SK-MEL-5 (cell line): ENCODE data around the gene REXO4. TPM values are rescaled to one million over a fixed set of nuclear protein-coding genes. Genes with fewer than 3 reads are reported as not detected.
"Not testable (repeated sequence)": the region's sequence is repeated elsewhere in the genome, so short reads cannot be mapped to it uniquely, and the experiment has no call there.

Source experiments
- DNase-seq: peaks from one replicate; pipeline ENCODE4 v3.0.0-alpha.2; 2016; ENCODE audit warnings: low read depth, low spot score
- in situ Hi-C: cut with HindIII; loops from 2 replicates; pipeline ENCODE4 v1.10.0; 2016; ENCODE audit warnings: low sequenced_read_pairs, high pct_unique_total_duplicates, low pct_unique_long_range_greater_than_20kb
- total RNA-seq: library from RNA; depleted of rRNA; stranded (reverse); fragments of >200 nt; shearing (Covaris generic); gene quantifications from 2 replicates; pipeline ENCODE4 v1.2.3, GENCODE V29; 2014

The REXO4 gene
- total RNA-seq, 1 experiment from 2014 or later, result 29.2 TPM

GRCh38 chr9:133454325-133454724, 36.5 kb upstream of the REXO4 start:
- no peak for DNase-seq
- in situ Hi-C loops, result no loop called here

DNA sequence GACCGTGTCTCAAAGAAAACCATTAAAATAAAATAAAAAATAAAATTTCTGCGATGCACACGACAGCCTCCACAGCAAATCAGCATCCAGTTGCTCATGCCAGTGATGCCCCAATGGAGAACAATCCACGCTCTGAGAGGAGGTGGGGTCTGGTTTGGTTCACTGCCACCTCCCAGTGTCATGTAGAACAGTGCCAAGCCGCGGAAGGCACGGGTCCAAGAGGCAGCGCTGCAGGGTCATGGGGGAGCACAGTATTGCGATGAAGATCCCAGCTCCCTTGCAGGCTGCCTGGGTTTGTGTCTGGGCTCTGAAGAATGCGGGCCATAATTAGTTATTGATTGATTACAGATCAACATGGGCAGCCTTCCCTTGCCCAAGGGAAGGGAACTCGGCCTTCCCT, 35.8 kb upstream of the REXO4 start:
- no peak for DNase-seq
- in situ Hi-C loops, result no loop called here

DNA sequence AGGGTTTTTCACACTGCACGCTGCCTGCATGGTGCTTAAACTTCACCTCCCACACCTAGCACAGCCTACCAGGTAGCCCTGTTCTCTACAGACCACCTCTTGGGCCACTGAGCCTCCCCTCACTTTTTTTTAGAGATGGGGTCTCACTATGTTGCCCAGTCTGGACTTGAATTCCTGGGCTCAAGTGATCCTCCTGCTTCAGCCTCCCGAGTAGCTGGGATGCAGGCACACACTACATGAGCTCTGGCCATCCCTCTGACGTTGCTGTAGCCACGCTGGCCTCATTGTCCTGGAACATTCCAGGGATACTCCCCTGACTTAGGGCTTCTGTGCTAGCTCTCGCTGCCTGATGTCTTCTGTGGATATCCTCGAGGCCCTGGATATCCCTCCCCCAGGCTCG, 34.8 kb upstream of the REXO4 start:
- in situ Hi-C loops, result no loop called here
- DNase-seq, result no peak

DNA sequence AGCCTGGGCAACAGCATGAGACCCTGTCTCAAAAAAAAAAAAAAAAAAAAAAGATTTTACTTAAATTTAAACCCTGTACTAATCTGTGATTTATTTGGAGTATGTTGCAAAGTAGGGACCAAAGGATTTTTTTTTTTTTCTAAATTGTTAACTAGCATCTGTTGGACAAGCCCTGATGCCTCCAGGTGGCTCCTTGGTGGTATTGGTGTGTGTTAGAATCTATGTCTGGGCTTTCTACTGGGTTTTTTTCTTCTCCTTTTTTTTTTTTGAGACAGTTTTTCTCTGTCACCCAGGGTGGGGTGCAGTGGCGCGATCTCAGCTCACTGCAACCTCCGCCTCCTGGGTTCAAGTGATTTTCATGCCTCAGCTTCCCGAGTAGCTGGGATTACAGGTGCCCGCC, 34.1 kb upstream of the REXO4 start:
- DNase-seq, in situ Hi-C loops: not testable (repeated sequence)

- no peak for DNase-seq
- in situ Hi-C loops, result no loop called here
Observed at GRCh38 chr9:133449760-133450159, 31.9 kb upstream of the REXO4 start.

GRCh38 chr9:133448487-133448972, 30.7 kb upstream of the REXO4 start:
- in situ Hi-C loops, result no loop called here
- DNase-seq, result no peak

DNA sequence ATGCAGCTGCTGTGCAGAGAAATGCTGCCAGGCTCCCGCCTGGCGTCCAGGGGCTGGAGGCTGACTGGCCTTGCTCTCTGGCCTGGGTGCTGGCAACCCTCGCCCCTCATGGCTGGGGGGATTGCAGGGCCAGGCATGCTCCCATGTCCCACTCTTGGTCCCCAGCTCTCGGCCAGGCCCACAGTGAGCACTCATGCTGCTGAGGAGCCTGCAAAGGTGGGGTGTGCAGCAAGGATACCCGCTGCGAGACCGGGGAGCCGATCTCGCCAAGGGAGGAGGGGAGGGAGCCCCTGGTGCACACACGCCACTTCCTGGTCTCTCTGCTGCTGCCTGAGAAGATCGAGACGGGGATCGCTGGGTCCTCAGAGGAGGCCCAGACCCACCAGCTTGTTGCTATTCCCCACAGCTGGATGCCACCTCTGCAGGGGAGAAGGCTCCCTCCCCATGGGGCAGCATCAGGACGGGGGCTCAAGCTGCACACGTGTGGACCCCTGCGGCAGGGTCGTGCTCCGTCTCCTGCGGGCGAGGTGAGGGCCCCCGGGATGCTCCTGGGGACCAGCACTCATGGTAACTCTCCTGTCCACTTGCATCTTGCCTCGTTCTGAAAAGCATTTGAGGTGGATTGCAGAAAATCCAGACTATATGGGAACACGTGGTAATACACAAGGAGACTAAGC, 27.6 kb upstream of the REXO4 start:
- no peak for DNase-seq
- in situ Hi-C loops, result no loop called here

- in situ Hi-C loops, result no loop called here
- DNase-seq, result no peak
Observed at GRCh38 chr9:133443982-133444381, 26.2 kb upstream of the REXO4 start.

GRCh38 chr9:133443248-133443647, 25.4 kb upstream of the REXO4 start:
- in situ Hi-C loops, result no loop called here
- no peak for DNase-seq

DNA sequence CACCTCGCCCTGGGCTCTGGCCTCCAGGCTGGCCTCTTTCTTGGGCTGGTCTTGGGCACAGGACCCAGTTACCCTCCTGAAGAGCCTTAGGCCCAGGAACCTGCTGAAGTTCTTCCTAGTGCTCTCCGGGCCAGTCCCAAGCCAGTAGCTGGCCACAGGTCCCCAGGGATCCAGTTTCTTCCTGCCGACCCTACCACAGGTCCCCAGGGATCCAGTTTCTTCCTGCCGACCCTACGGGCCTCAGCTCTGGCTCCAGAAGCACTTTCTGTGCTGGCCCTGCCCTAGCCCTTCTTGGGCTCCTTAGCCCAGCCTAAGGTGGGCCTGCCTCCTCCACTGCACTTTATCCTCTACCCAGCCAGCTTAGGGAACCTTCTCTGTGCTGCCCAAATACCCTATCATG, 23.8 kb upstream of the REXO4 start:
- DNase-seq, result no peak
- in situ Hi-C loops, result no loop called here

DNA sequence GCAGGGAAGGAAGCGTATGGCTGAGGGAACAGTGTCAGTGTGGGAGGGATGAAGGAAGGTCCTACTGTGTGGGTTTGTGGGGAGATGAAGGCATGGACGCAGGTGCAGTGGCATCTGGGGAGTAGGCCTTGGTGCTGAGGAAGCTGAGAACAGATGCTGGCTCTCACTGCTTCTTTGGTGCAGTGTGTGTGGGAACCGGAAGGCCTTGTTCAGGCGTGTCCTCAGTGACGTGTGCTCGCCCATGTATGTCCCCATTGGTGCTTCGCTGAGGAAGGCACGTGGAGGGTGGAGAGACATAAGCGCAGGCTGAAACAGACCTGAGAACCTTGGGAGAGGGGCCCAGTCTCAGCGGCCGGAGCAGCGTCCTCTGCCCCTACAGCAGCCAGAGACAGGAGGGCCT, 23.1 kb upstream of the REXO4 start:
- no peak for DNase-seq
- in situ Hi-C loops, result no loop called here

DNA sequence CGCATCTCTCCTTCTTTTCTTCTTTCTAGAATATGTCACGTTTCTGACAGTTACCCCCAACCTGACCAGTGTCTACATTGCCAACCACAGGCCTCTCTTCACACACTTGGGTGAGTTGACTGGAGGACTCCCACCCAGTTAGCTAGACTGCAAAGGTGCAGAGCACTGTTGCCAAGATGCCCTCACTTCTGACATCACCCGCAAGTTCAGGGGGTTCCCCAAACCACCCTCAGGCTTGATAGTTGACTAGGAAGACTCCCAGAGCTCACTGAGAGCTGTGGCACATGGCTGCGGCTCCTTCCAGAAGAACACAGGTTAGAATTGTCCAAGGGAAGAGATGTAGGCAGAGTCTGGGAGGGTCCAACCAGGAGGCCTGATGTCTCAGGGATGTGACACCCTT, 21.5 kb upstream of the REXO4 start:
- in situ Hi-C loops, result no loop called here
- no peak for DNase-seq

DNA sequence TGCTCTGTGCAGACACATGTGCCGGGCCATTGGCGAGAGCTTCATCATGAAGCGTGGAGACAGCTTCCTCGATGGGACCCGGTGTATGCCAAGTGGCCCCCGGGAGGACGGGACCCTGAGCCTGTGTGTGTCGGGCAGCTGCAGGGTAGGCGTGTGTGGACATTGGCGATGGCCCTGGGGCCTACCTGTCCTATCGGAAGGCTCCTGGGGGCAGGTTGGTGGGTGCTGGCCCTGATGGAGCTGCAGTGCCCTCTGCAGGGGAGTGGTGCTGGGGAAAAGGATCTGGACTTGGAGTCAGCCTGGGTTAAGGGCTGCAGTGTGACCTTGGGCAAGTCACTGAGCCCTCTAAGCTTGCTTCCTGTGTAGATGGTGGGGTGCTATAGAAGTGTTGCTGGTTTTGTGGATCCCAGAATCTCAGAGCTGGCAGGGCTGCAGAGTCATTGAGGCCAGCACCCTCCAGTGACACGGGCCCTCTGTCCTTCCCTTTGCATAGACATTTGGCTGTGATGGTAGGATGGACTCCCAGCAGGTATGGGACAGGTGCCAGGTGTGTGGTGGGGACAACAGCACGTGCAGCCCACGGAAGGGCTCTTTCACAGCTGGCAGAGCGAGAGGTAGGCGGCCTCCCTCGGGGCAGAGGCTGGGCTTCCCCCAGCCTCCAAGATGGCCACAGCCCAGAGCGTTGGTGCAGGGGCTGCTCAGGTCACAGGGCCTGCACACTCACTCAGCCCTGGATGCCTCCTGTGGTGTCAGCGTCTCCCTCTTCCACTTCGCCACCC, 20.1 kb upstream of the REXO4 start:
- peak; percentile 41 for DNase-seq
- in situ Hi-C loops, result no loop called here

DNA sequence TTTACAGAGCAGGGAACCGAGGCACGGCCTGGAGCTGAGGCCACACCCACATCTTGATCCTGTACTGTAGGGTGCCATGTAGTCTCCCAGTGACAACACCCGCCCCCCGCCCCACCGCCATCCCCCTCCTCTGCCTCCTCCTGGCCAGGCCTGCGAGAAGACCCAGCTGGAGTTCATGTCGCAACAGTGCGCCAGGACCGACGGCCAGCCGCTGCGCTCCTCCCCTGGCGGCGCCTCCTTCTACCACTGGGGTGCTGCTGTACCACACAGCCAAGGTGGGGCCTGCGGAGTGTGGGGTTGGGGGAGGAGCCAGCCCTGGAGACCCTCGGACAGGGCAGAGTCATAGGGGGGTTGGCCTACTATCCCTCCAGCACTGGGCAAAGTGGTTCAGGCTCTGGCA, 18.9 kb upstream of the REXO4 start:
- no peak for DNase-seq
- in situ Hi-C loops, result no loop called here

- in situ Hi-C loops, result no loop called here
- DNase-seq, result no peak
Observed at GRCh38 chr9:133433351-133433843, 15.6 kb upstream of the REXO4 start.

DNA sequence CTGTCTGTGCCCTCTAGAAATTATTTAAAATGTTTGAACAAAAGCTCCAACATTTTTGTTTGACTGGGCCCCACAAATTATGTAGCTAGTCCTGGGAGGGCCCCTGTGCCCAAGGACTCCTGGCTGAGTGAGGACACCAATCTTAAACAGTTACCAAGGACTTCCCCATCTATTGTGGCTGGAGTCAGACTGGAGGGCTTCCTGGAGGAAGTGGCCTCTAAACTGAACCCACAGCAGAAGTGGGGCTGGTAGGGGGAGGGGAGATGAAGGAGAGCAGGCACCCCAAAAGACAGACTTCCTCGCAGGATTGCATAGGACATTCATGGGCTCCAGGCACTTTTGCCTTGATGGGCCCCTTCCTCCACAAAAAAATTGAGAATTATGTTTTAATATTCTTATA, 12.4 kb upstream of the REXO4 start:
- DNase-seq, result no peak
- in situ Hi-C loops, result no loop called here

DNA sequence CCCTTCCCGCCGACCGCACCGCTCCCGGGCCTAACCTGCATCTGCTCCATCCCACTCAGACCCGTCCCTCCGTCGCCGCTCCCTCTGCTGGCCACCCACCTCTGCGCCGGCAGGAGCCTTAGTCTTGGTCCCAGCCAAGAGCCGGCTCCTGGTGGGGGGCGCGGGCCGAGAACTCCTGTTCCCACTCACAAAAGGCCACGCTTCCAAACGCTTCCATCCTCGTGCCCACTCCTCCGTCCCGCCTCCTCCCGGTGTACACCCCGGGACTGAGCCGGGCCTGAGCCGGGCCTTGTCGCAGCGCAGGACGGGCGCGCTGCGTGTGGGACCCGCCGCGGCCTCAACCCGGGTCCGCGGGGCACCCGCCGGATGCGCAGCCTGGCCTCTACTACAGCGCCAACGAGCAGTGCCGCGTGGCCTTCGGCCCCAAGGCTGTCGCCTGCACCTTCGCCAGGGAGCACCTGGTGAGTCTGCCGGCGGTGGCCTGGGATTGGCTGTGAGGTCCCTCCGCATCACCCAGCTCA, 11.9 kb upstream of the REXO4 start:
- DNase-seq, result no peak
- in situ Hi-C loops, result no loop called here

DNA sequence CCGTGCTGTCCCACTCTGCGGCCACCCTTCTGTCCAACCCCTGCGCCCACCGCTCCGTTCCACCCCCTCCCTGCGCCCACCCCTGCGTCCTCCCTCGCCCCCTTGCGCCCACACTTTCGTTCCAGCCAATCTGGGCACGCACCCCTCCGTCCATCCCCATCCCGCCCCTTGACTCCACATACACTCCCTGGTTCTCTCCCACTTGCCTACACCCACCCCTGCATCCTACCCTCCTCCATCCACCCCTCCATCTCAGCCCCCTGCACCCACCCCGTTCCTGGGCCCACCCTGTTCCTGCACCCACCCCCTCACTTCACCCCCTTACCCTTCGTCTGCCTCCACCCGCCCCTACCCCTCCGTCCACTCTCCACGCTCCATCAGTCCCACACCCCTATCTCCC, 11.4 kb upstream of the REXO4 start:
- DNase-seq, result no peak
- in situ Hi-C loops, result no loop called here

GRCh38 chr9:133428617-133429101, 10.8 kb upstream of the REXO4 start:
- in situ Hi-C loops, result no loop called here
- no peak for DNase-seq
